ENCODE data around the gene MPDU1. TPM values are rescaled to one million over a fixed set of nuclear protein-coding genes. Genes with fewer than 3 reads are reported as not detected.

Gene MPDU1
- total RNA-seq, 2 experiments from 2014 or later, result 21.3 to 34.5 TPM

DNA sequence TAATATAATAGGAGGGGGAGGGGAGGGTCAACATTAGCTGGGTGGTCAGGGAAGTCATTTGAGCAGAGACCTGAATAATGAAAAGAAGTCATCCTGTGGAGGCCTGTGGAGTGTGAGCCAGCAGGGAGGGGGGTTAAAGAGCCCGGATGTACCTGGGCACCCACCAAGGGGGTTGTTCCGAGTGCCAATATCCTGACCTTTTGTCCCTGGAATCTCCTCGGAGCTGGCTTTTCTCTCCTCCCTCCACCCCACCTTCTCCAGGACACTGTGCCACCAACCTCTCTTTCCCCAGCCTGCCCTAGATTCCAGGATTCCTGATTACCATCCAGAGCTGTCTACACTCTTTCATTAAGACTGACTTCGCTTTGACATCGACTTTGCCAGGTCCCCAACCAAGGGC, 52.5 kb downstream of the MPDU1 start:
- no peak overlapping the region for H3K4me3 ChIP-seq (ENCODE audit: low read depth, low read length, poor library complexity, severe bottlenecking)
- no peak for DNase-seq (ENCODE audit: low spot score)
- H3K36me3 ChIP-seq (ENCODE audit: insufficient read depth, low read length), result no peaks in the 10 kb centered on the region
- H2AFZ ChIP-seq (ENCODE audit: low read length), result no peak overlapping the region
- no peaks in the 10 kb centered on the region for H3K79me2 ChIP-seq (ENCODE audit: insufficient read depth, low read depth, low read length)
- intact Hi-C loops (cut with micrococcal nuclease; ENCODE audit: unreplicated experiment), result loop anchor here (10.0 kb wide), 1 partner anchor 149 kb away; no protein-coding TSS in a partner anchor
- H3K9me2 ChIP-seq (ENCODE audit: insufficient read depth, low read length), result no peaks in the 10 kb centered on the region
- no peaks in the 10 kb centered on the region for H4K20me1 ChIP-seq (ENCODE audit: insufficient read depth, low read length)
- POLR2A ChIA-PET, result interaction anchor here (0.6 kb wide), 1 partner anchor 108 kb away, joined by 5 read pairs; no protein-coding TSS in a partner anchor
- H3K9me3 ChIP-seq (ENCODE audit: low read length), result no peaks in the 10 kb centered on the region
- no peaks in the 10 kb centered on the region for H3K4me1 ChIP-seq (ENCODE audit: insufficient read depth, low read length, poor library complexity, severe bottlenecking)
- CTCF ChIA-PET (ENCODE audit: unreplicated experiment), result no interaction called here
- BruUV-seq (replicated peaks), result no TSS peak
- H3K4me2 ChIP-seq (ENCODE audit: low read length), result no peak overlapping the region
- TF ChIP-seq, protein P1, sequence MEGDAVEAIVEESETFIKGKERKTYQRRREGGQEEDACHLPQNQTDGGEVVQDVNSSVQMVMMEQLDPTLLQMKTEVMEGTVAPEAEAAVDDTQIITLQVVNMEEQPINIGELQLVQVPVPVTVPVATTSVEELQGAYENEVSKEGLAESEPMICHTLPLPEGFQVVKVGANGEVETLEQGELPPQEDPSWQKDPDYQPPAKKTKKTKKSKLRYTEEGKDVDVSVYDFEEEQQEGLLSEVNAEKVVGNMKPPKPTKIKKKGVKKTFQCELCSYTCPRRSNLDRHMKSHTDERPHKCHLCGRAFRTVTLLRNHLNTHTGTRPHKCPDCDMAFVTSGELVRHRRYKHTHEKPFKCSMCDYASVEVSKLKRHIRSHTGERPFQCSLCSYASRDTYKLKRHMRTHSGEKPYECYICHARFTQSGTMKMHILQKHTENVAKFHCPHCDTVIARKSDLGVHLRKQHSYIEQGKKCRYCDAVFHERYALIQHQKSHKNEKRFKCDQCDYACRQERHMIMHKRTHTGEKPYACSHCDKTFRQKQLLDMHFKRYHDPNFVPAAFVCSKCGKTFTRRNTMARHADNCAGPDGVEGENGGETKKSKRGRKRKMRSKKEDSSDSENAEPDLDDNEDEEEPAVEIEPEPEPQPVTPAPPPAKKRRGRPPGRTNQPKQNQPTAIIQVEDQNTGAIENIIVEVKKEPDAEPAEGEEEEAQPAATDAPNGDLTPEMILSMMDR (conservative IDR thresholded peaks at IDR 0.05; ENCODE audit: low read length), result no peak
- no peak for TF ChIP-seq EZH2phosphoT487 (IDR thresholded peaks at IDR 0.05; ENCODE audit: borderline replicate concordance, low read depth, low read length)
- H3K27ac ChIP-seq (ENCODE audit: low read depth, low read length, poor library complexity, severe bottlenecking), result no peak overlapping the region

Small RNA genes lying within 50 kb of the gene (small RNA-seq; reads per million reads assigned to genes)
- gene CD68 (not detected), gene RF00019 (not detected), gene SNORA48 (not detected), gene SNORD10 (not detected)

Other genes with a start within 250 kb of the MPDU1 start
- 113 and 117 TPM in 2 replicates for gene ACAP1, start 247.3 kb upstream of the MPDU1 start, total RNA-seq (2014; rRNA removed; shearing (Covaris generic))
- 256 and 259 TPM in 2 replicates for gene ACAP1, start 247.3 kb upstream of the MPDU1 start, total RNA-seq (2022)
- gene KCTD11, start 231.7 kb upstream of the MPDU1 start, total RNA-seq (2014; rRNA removed; shearing (Covaris generic)), result 4.1 and 6.0 TPM in 2 replicates
- 7.6 and 8.6 TPM in 2 replicates for gene KCTD11, start 231.7 kb upstream of the MPDU1 start, total RNA-seq (2022)
- gene TMEM95, start 228.7 kb upstream of the MPDU1 start, total RNA-seq (2014; rRNA removed; shearing (Covaris generic)), result not detected in 2 replicates
- 0.31 TPM in 1 of 2 replicates, not detected in the other for gene TMEM95, start 228.7 kb upstream of the MPDU1 start, total RNA-seq (2022)
- 2.9 and 5.0 TPM in 2 replicates for gene TNK1, start 202.8 kb upstream of the MPDU1 start, total RNA-seq (2014; rRNA removed; shearing (Covaris generic))
- 4.8 and 6.4 TPM in 2 replicates for gene TNK1, start 202.8 kb upstream of the MPDU1 start, total RNA-seq (2022)
- gene PLSCR3, start 189.3 kb upstream of the MPDU1 start, total RNA-seq (2014; rRNA removed; shearing (Covaris generic)), result 8.9 and 15.3 TPM in 2 replicates
- 23.1 and 27.6 TPM in 2 replicates for gene PLSCR3, start 189.3 kb upstream of the MPDU1 start, total RNA-seq (2022)
- 108 and 165 TPM in 2 replicates for gene TMEM256, start 179.8 kb upstream of the MPDU1 start, total RNA-seq (2014; rRNA removed; shearing (Covaris generic))
- 96.6 and 107 TPM in 2 replicates for gene TMEM256, start 179.8 kb upstream of the MPDU1 start, total RNA-seq (2022)
- gene NLGN2, start 176.0 kb upstream of the MPDU1 start, total RNA-seq (2014; rRNA removed; shearing (Covaris generic)), result 0.06 TPM in 1 of 2 replicates, not detected in the other
- 1.2 TPM in 1 of 2 replicates, not detected in the other for gene NLGN2, start 176.0 kb upstream of the MPDU1 start, total RNA-seq (2022)
- not detected in 2 replicates for gene SPEM1, start 163.5 kb upstream of the MPDU1 start, total RNA-seq (2014; rRNA removed; shearing (Covaris generic))
- gene SPEM1, start 163.5 kb upstream of the MPDU1 start, total RNA-seq (2022), result not detected in 2 replicates
- gene SPEM2, start 158.2 kb upstream of the MPDU1 start, total RNA-seq (2014; rRNA removed; shearing (Covaris generic)), result not detected in 2 replicates
- gene SPEM2, start 158.2 kb upstream of the MPDU1 start, total RNA-seq (2022), result not detected in 2 replicates
- not detected in 2 replicates for gene SPEM3, start 155.0 kb upstream of the MPDU1 start, total RNA-seq (2014; rRNA removed; shearing (Covaris generic))
- not detected in 2 replicates for gene SPEM3, start 155.0 kb upstream of the MPDU1 start, total RNA-seq (2022)
- gene TMEM102, start 148.4 kb upstream of the MPDU1 start, total RNA-seq (2014; rRNA removed; shearing (Covaris generic)), result 13.4 and 15.6 TPM in 2 replicates
- gene TMEM102, start 148.4 kb upstream of the MPDU1 start, total RNA-seq (2022), result 16.6 and 18.9 TPM in 2 replicates
- gene FGF11, start 144.3 kb upstream of the MPDU1 start, total RNA-seq (2014; rRNA removed; shearing (Covaris generic)), result 1.3 and 2.8 TPM in 2 replicates
- gene FGF11, start 144.3 kb upstream of the MPDU1 start, total RNA-seq (2022), result 9.9 and 11.0 TPM in 2 replicates
- gene CHRNB1, start 138.8 kb upstream of the MPDU1 start, total RNA-seq (2014; rRNA removed; shearing (Covaris generic)), result 12.7 and 13.2 TPM in 2 replicates
- gene CHRNB1, start 138.8 kb upstream of the MPDU1 start, total RNA-seq (2022), result 13.4 and 15.6 TPM in 2 replicates
- 3.4 and 3.5 TPM in 2 replicates for gene ZBTB4, start 104.2 kb upstream of the MPDU1 start, total RNA-seq (2014; rRNA removed; shearing (Covaris generic))
- 3.9 and 4.6 TPM in 2 replicates for gene ZBTB4, start 104.2 kb upstream of the MPDU1 start, total RNA-seq (2022)
- not detected in 2 replicates for gene SLC35G6, start 102.4 kb upstream of the MPDU1 start, total RNA-seq (2014; rRNA removed; shearing (Covaris generic))
- not detected in 2 replicates for gene SLC35G6, start 102.4 kb upstream of the MPDU1 start, total RNA-seq (2022)
- 76.6 and 84.2 TPM in 2 replicates for gene POLR2A, start 99.5 kb upstream of the MPDU1 start, total RNA-seq (2014; rRNA removed; shearing (Covaris generic))
- gene POLR2A, start 99.5 kb upstream of the MPDU1 start, total RNA-seq (2022), result 218 and 264 TPM in 2 replicates
- not detected in 2 replicates for gene TNFSF12, start 34.8 kb upstream of the MPDU1 start, total RNA-seq (2014; rRNA removed; shearing (Covaris generic))
- not detected in 2 replicates for gene TNFSF12, start 34.8 kb upstream of the MPDU1 start, total RNA-seq (2022)
- 0.49 and 0.98 TPM in 2 replicates for gene TNFSF13, start 25.1 kb upstream of the MPDU1 start, total RNA-seq (2014; rRNA removed; shearing (Covaris generic))
- 4.8 and 6.0 TPM in 2 replicates for gene TNFSF13, start 25.1 kb upstream of the MPDU1 start, total RNA-seq (2022)
- 100 and 102 TPM in 2 replicates for gene SENP3, start 21.9 kb upstream of the MPDU1 start, total RNA-seq (2014; rRNA removed; shearing (Covaris generic))
- 62.4 and 77.6 TPM in 2 replicates for gene SENP3, start 21.9 kb upstream of the MPDU1 start, total RNA-seq (2022)
- 0.10 and 0.54 TPM in 2 replicates for gene CD68, start 4.2 kb upstream of the MPDU1 start, total RNA-seq (2014; rRNA removed; shearing (Covaris generic))
- gene CD68, start 4.2 kb upstream of the MPDU1 start, total RNA-seq (2022), result 0.44 and 0.72 TPM in 2 replicates
- 0.23 and 1.6 TPM in 2 replicates for gene SOX15, start 6.2 kb downstream of the MPDU1 start, total RNA-seq (2014; rRNA removed; shearing (Covaris generic))
- gene SOX15, start 6.2 kb downstream of the MPDU1 start, total RNA-seq (2022), result 0.57 and 0.84 TPM in 2 replicates
- gene FXR2, start 31.0 kb downstream of the MPDU1 start, total RNA-seq (2014; rRNA removed; shearing (Covaris generic)), result 24.6 and 32.4 TPM in 2 replicates
- 32.1 and 41.4 TPM in 2 replicates for gene FXR2, start 31.0 kb downstream of the MPDU1 start, total RNA-seq (2022)
- gene SAT2, start 44.0 kb downstream of the MPDU1 start, total RNA-seq (2014; rRNA removed; shearing (Covaris generic)), result 16.0 and 16.9 TPM in 2 replicates
- gene SAT2, start 44.0 kb downstream of the MPDU1 start, total RNA-seq (2022), result 37.3 and 41.1 TPM in 2 replicates
- gene SHBG, start 46.3 kb downstream of the MPDU1 start, total RNA-seq (2014; rRNA removed; shearing (Covaris generic)), result not detected in 2 replicates
- gene SHBG, start 46.3 kb downstream of the MPDU1 start, total RNA-seq (2022), result 0.50 and 0.53 TPM in 2 replicates
- not detected in 2 replicates for gene ATP1B2, start 67.1 kb downstream of the MPDU1 start, total RNA-seq (2014; rRNA removed; shearing (Covaris generic))
- not detected in 2 replicates for gene ATP1B2, start 67.1 kb downstream of the MPDU1 start, total RNA-seq (2022)
- gene TP53, start 103.6 kb downstream of the MPDU1 start, total RNA-seq (2014; rRNA removed; shearing (Covaris generic)), result 52.9 and 69.2 TPM in 2 replicates
- gene TP53, start 103.6 kb downstream of the MPDU1 start, total RNA-seq (2022), result 172 and 195 TPM in 2 replicates
- 30.7 and 39.3 TPM in 2 replicates for gene WRAP53, start 104.6 kb downstream of the MPDU1 start, total RNA-seq (2014; rRNA removed; shearing (Covaris generic))
- gene WRAP53, start 104.6 kb downstream of the MPDU1 start, total RNA-seq (2022), result 24.8 and 27.4 TPM in 2 replicates
- not detected in 2 replicates for gene EFNB3, start 121.3 kb downstream of the MPDU1 start, total RNA-seq (2014; rRNA removed; shearing (Covaris generic))
- 0.11 and 0.15 TPM in 2 replicates for gene EFNB3, start 121.3 kb downstream of the MPDU1 start, total RNA-seq (2022)
- 0.05 TPM in 1 of 2 replicates, not detected in the other for gene DNAH2, start 133.9 kb downstream of the MPDU1 start, total RNA-seq (2014; rRNA removed; shearing (Covaris generic))
- gene DNAH2, start 133.9 kb downstream of the MPDU1 start, total RNA-seq (2022), result not detected in 2 replicates